Tibial nerve (tissue), 4 donors: ENCODE results near the gene SPI1.

Experiments used
- CTCF ChIP-seq, 5 experiments: fragments of 200-600 bp in 3 of 5; fragments of 450-650 bp in 2 of 5; sonication (generic) in 3 of 5; IDR thresholded peaks; one replicate each; pipeline ENCODE4 v1.5.1; 2016 to 2019; ENCODE audit warnings: antibody characterized with exemption in 5 of 5, mild to moderate bottlenecking in 3 of 5, moderate library complexity in 2 of 5
- EP300 ChIP-seq, 2 donors: sonication (generic); formaldehyde crosslinking; IDR thresholded peaks; one replicate each; pipeline ENCODE4 v1.6.1; 2017; ENCODE audit warnings: antibody characterized with exemption in 2 of 2, mild to moderate bottlenecking in 1 of 2
- POLR2A ChIP-seq, 2 donors: fragments of 450-650 bp; IDR thresholded peaks; one replicate each; pipeline ENCODE4 v1.6.1; 2017; ENCODE audit warnings: antibody characterized with exemption in 2 of 2, mild to moderate bottlenecking in 2 of 2, moderate library complexity in 2 of 2

- TF ChIP-seq CTCF (IDR thresholded peaks at IDR 0.05) (no peak), POLR2A (IDR thresholded peaks at IDR 0.05) (no peak), EP300 (IDR thresholded peaks at IDR 0.05) (no peak)
These were observed 42.6 kb downstream of the SPI1 start for GRCh38 chr11:47335733-47336132.
